Spleen (tissue), 11 donors: Measurements from ENCODE around the gene ZNF70. TPM values are rescaled to one million over a fixed set of nuclear protein-coding genes. Genes with fewer than 3 reads are reported as not detected.

Source experiments
- DNase-seq: peaks from one replicate; pipeline ENCODE4 v3.0.0-alpha.2; 2020
- H3K27ac ChIP-seq, 8 donors: fragments of 200-600 bp; sonication (generic) in 7 of 8; 1 replicate in 4 of 8; 2 replicates in 4 of 8; pipeline versions ENCODE4 v1.5.0 to v1.8.0; 2016 to 2021; ENCODE audit warnings: inconsistent platforms in 4 of 8, mild to moderate bottlenecking in 4 of 8, moderate library complexity in 1 of 8
- H3K27me3 ChIP-seq, 7 donors: fragments of 200-600 bp; sonication (generic) in 6 of 7; replicated peaks in 1 of 7; 1 replicate in 4 of 7; 2 replicates in 3 of 7; pipeline versions ENCODE4 v1.5.0 to v1.8.0; 2016 to 2021; ENCODE audit warnings: inconsistent platforms in 3 of 7, mild to moderate bottlenecking in 1 of 7
- H3K36me3 ChIP-seq, 6 donors: fragments of 200-600 bp; sonication (generic) in 5 of 6; 1 replicate in 4 of 6; 2 replicates in 2 of 6; pipeline versions ENCODE4 v1.5.0 to v1.8.0; 2016 to 2021; ENCODE audit warnings: inconsistent platforms in 2 of 6
- H3K4me1 ChIP-seq, 6 donors: fragments of 200-600 bp; sonication (generic) in 5 of 6; 1 replicate in 3 of 6; 2 replicates in 3 of 6; pipeline versions ENCODE4 v1.5.0 to v1.8.0; 2016 to 2021; ENCODE audit warnings: inconsistent platforms in 3 of 6
- H3K4me3 ChIP-seq, 8 donors: fragments of 200-600 bp; sonication (generic) in 7 of 8; 1 replicate in 4 of 8; 2 replicates in 4 of 8; pipeline versions ENCODE4 v1.5.0 to v1.8.0; 2016 to 2021; ENCODE audit warnings: inconsistent platforms in 4 of 8, mild to moderate bottlenecking in 4 of 8, moderate library complexity in 2 of 8
- H3K9me3 ChIP-seq, 8 donors: fragments of 200-600 bp; sonication (generic) in 7 of 8; 1 replicate in 4 of 8; 2 replicates in 4 of 8; pipeline versions ENCODE4 v1.5.0 to v1.8.0; 2016 to 2021; ENCODE audit warnings: inconsistent platforms in 4 of 8
- CTCF ChIP-seq, 11 experiments: fragments of 200-600 bp in 7 of 11; fragments of 450-650 bp in 4 of 11; sonication (generic) in 4 of 11; IDR thresholded peaks in 8 of 11; conservative IDR thresholded peaks in 3 of 11; 1 replicate in 7 of 11; 2 replicates in 4 of 11; pipeline versions ENCODE4 v1.4.0 to v1.8.0; 2016 to 2021; ENCODE audit warnings: antibody characterized with exemption in 11 of 11, inconsistent platforms in 4 of 11, mild to moderate bottlenecking in 1 of 11
- POLR2A ChIP-seq, 3 donors: fragments of 450-650 bp; IDR thresholded peaks; one replicate each; pipeline ENCODE4 v1.5.1; 2017; ENCODE audit warnings: antibody characterized with exemption in 3 of 3, mild to moderate bottlenecking in 1 of 3
- POLR2AphosphoS5 ChIP-seq, 3 donors: sonication (generic); formaldehyde crosslinking; IDR thresholded peaks; one replicate each; pipeline ENCODE4 v1.5.1; 2017; ENCODE audit warnings: antibody characterized with exemption in 3 of 3
- WGBS, 5 donors: extraction: QIAGEN DNeasy Blood & Tissue Kit in 3 of 5; methylation state at CpG; one replicate each; pipeline versions ENCODE4 v1.1.5 to v1.1.7; 2013 to 2018; 5-methylcytosine and 5-hydroxymethylcytosine counted together
- intact Hi-C: fragments of 100-400 bp; cut with DNase I; formaldehyde crosslinking; loops from one replicate; pipeline ENCODE4 v1.15.0; 2023; ENCODE audit warnings: low total_unique reads
- polyA plus RNA-seq, 3 donors: library from polyadenylated mRNA; stranded (reverse); fragments of 200-250 nt; gene quantifications; one replicate each; pipeline ENCODE4 v1.2.1, GENCODE V29; 2013
- total RNA-seq, 7 donors: library from RNA; depleted of rRNA in 3 of 7; stranded (reverse); fragments of >200 nt in 3 of 7; fragmentation: NEBNext Ultra II Directional in 4 of 7; extraction: Animal tissue kit (Norgen Biotek cat#: 25700) in 4 of 7; gene quantifications; one replicate each; pipeline versions ENCODE4 v1.1.0 to v1.2.1, GENCODE V29; 2016 to 2021
- donor health status: healthy with polysubstance abuse.
- donor health status: DM: no; HTN: no; CAD: no; lungs with moderate emphysema.
- donor health status: DM: no; HTN: no; CAD: no.
- donor health status: Bipolar disorder and iron deficiency.
- donor health status: healthy.
- donor health status: DM: no; HTN: no; CAD: no.
- donor health status: DM: yes; HTN: yes; CAD: no.

ZNF70 gene
- total and polyA plus RNA-seq, 10 donors, result 0.55 to 7.4 (median 5.6) TPM

DNA sequence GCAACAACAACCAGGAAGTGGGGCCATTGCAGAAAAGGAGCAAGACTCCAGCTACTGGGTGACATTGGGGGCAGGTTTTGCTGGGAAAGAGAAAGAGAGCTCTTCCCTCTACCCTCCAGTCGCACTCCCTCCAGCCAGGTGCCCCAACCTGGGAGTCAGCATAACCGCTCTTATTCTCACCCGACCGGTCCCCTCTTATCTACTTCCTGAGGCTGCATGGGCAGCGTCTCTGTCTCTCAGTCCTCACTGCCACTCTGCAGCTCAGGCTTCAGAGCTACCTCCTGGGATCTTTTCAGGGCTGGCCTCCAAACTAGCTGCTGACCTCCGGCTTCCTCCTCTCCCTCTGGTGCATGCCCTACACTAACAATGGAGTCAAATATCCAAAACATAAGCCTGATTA is 5.1 kb downstream of the ZNF70 start:
- Histone ChIP-seq H3K27me3 (no peaks in the 10 kb centered on the region), H3K9me3 (peaks cover 0 to 12% (median 6%) of the 10 kb centered on the region in 8 donors), H3K4me3 (no peak overlapping the region), H3K36me3 (peaks cover 6 to 46% (median 28%) of the 10 kb centered on the region in 6 donors), H3K27ac (no peak overlapping the region), H3K4me1 (peaks cover 0 to 20% (median 11%) of the 10 kb centered on the region in 6 donors)
- DNase-seq, result no peak
- TF ChIP-seq CTCF (IDR thresholded peaks at IDR 0.05 in 8 of 11, conservative IDR thresholded peaks at IDR 0.05 in 3 of 11) (no peak), POLR2AphosphoS5 (IDR thresholded peaks at IDR 0.05) (no peak), POLR2A (IDR thresholded peaks at IDR 0.05) (no peak)
- WGBS, 5 donors, result 72 to 91% (median 76%) methylated on average over 6 of the region's 6 CpGs
- intact Hi-C loops, result no loop called here

DNA sequence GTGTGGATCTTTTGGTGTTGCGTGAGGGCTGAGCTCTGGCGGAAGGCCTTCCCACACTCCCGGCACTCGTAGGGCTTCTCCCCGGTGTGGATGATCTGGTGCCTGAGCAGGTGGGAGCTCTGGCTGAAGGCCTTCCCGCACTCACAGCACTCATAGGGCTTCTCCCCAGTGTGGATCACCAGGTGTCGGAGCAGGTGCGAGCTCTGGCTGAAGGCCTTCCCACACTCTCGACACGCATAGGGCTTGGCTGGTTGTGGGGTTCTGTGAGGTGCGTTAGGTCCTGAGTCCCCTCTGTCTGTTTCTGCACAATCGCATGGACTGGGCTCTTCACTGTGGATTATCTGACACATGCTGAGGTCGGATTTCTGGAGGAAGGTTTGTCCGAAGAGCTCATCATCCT is 6.4 kb downstream of the ZNF70 start:
- H3K4me1 ChIP-seq, result peaks cover 0 to 8% (median 0%) of the 10 kb centered on the region in 6 donors
- H3K27ac ChIP-seq, result no peak overlapping the region
- no peak overlapping the region for H3K4me3 ChIP-seq
- H3K9me3 ChIP-seq, result peaks cover 0 to 12% (median 6%) of the 10 kb centered on the region in 8 donors
- DNase-seq, result no peak
- H3K36me3 ChIP-seq, result peaks cover 6 to 47% (median 28%) of the 10 kb centered on the region in 6 donors
- TF ChIP-seq POLR2A (IDR thresholded peaks at IDR 0.05) (no peak), CTCF (IDR thresholded peaks at IDR 0.05 in 8 of 11, conservative IDR thresholded peaks at IDR 0.05 in 3 of 11) (no peak), POLR2AphosphoS5 (IDR thresholded peaks at IDR 0.05) (no peak)
- H3K27me3 ChIP-seq, result no peaks in the 10 kb centered on the region
- intact Hi-C loops, result no loop called here
- 95 to 99% (median 97%) methylated on average over 13 to 14 of the region's 14 CpGs for WGBS, 5 donors

GRCh38 chr22:23744001-23744400 is 6.9 kb downstream of the ZNF70 start:
- peaks cover 0 to 12% (median 6%) of the 10 kb centered on the region in 8 donors for H3K9me3 ChIP-seq
- no peak for DNase-seq
- TF ChIP-seq POLR2AphosphoS5 (IDR thresholded peaks at IDR 0.05) (no peak), CTCF (IDR thresholded peaks at IDR 0.05 in 8 of 11, conservative IDR thresholded peaks at IDR 0.05 in 3 of 11) (no peak), POLR2A (IDR thresholded peaks at IDR 0.05) (no peak)
- intact Hi-C loops, result no loop called here
- H3K27ac ChIP-seq, result no peak overlapping the region
- 94 to 100% (median 98%) methylated on average over 5 to 13 of the region's 13 CpGs for WGBS, 5 donors
- peaks cover 0 to 7% (median 0%) of the 10 kb centered on the region in 6 donors for H3K4me1 ChIP-seq
- H3K4me3 ChIP-seq, result no peak overlapping the region
- peaks cover 6 to 47% (median 28%) of the 10 kb centered on the region in 6 donors for H3K36me3 ChIP-seq
- H3K27me3 ChIP-seq, result no peaks in the 10 kb centered on the region

- Histone ChIP-seq H3K27me3 (no peaks in the 10 kb centered on the region), H3K9me3 (peaks cover 0 to 12% (median 6%) of the 10 kb centered on the region in 8 donors), H3K4me3 (no peak overlapping the region), H3K36me3 (peaks cover 6 to 47% (median 28%) of the 10 kb centered on the region in 6 donors), H3K27ac (no peak overlapping the region), H3K4me1 (peaks cover 0 to 7% (median 0%) of the 10 kb centered on the region in 6 donors)
- TF ChIP-seq POLR2AphosphoS5 (IDR thresholded peaks at IDR 0.05) (no peak), CTCF (IDR thresholded peaks at IDR 0.05 in 8 of 11, conservative IDR thresholded peaks at IDR 0.05 in 3 of 11) (no peak), POLR2A (IDR thresholded peaks at IDR 0.05) (no peak)
- no peak for DNase-seq
- intact Hi-C loops, result no loop called here
- WGBS, 5 donors, result 65 to 87% (median 83%) methylated on average over 2 of the region's 2 CpGs
These were observed 7.6 kb downstream of the ZNF70 start for GRCh38 chr22:23743303-23743705.
